HepG2 (cell line): ENCODE results near the gene ABHD11. TPM values are rescaled to one million over a fixed set of nuclear protein-coding genes. Genes with fewer than 3 reads are reported as not detected.

Experiments
- ATF1 ChIP-seq: IDR thresholded peaks from 2 replicates; pipeline ENCODE4 v1.6.1; 2016; ENCODE audit warnings: mild to moderate bottlenecking, control low read depth
- CREB1 ChIP-seq, 2 experiments: fragments of 450-650 bp in 1 of 2; IDR thresholded peaks; 2 replicates each; pipeline ENCODE4 v1.6.1; 2016 to 2017; ENCODE audit warnings: control low read depth in 1 of 2, mild to moderate bottlenecking in 1 of 2, missing compliant biosample characterization in 1 of 2, missing genetic modification characterization in 1 of 2
- FIP1L1 ChIP-seq: fragments of 200-400 bp; formaldehyde crosslinking; IDR thresholded peaks from 2 replicates; pipeline ENCODE4 v1.6.1; 2018; ENCODE audit warnings: low read depth, mild to moderate bottlenecking, low read length, moderate library complexity, borderline replicate concordance; ENCODE audit not compliant: insufficient read depth
- HNRNPH1 ChIP-seq: fragments of 200-400 bp; formaldehyde crosslinking; optimal IDR thresholded peaks from 2 replicates; pipeline ENCODE3; 2017; ENCODE audit warnings: mild to moderate bottlenecking, low read depth, low read length
- ISL2 ChIP-seq: sonication (generic); formaldehyde crosslinking; IDR thresholded peaks from 2 replicates; pipeline ENCODE4 v1.5.0; 2020; ENCODE audit warnings: missing genetic modification reagents
- KDM2A ChIP-seq: sonication (generic); formaldehyde crosslinking; IDR thresholded peaks from 2 replicates; pipeline ENCODE4 v1.4.0; 2020; ENCODE audit warnings: low read depth, missing genetic modification reagents, borderline replicate concordance
- MBD4 ChIP-seq: IDR thresholded peaks from 2 replicates; pipeline ENCODE4 v1.6.1; 2012; ENCODE audit warnings: low read length, inconsistent platforms, borderline replicate concordance
- NFAT5 ChIP-seq: sonication (generic); formaldehyde crosslinking; IDR thresholded peaks from 2 replicates; pipeline ENCODE4 v1.4.0; 2020; ENCODE audit warnings: missing genetic modification reagents
- NFE2 ChIP-seq: sonication (generic); formaldehyde crosslinking; IDR thresholded peaks from 2 replicates; pipeline ENCODE4 v1.4.0; 2020; ENCODE audit warnings: missing genetic modification reagents
- NFKB2 ChIP-seq: sonication (generic); formaldehyde crosslinking; IDR thresholded peaks from 2 replicates; pipeline ENCODE4 v1.4.0; 2020; ENCODE audit warnings: missing genetic modification reagents, borderline replicate concordance
- POLR2AphosphoS5 ChIP-seq: IDR thresholded peaks from 2 replicates; pipeline ENCODE4 v1.6.1; 2012; ENCODE audit warnings: low read depth, low read length
- PRMT3 ChIP-seq: sonication (generic); formaldehyde crosslinking; IDR thresholded peaks from 2 replicates; pipeline ENCODE4 v1.8.1; 2022; ENCODE audit warnings: low read depth, mild to moderate bottlenecking, moderate library complexity, missing genetic modification reagents, borderline replicate concordance
- RFX1 ChIP-seq: fragments of 450-650 bp; IDR thresholded peaks from 2 replicates; pipeline ENCODE4 v1.6.1; 2017
- SNRNP70 ChIP-seq: fragments of 200-400 bp; formaldehyde crosslinking; IDR thresholded peaks from 2 replicates; pipeline ENCODE4 v1.6.1; 2017; ENCODE audit warnings: mild to moderate bottlenecking, low read depth, low read length, moderate library complexity
- TCF7 ChIP-seq: sonication (generic); IDR thresholded peaks from 2 replicates; pipeline ENCODE4 v1.6.1; 2016; ENCODE audit warnings: antibody characterized with exemption, low read depth
- ZFP41 ChIP-seq: sonication (generic); formaldehyde crosslinking; IDR thresholded peaks from 2 replicates; pipeline ENCODE4 v1.4.0; 2020; ENCODE audit warnings: mild to moderate bottlenecking, missing genetic modification reagents, borderline replicate concordance
- ZNF224 ChIP-seq: sonication (generic); formaldehyde crosslinking; IDR thresholded peaks from 2 replicates; pipeline ENCODE4 v1.5.0; 2020; ENCODE audit warnings: mild to moderate bottlenecking, missing genetic modification reagents
- ZNF350 ChIP-seq: sonication (generic); formaldehyde crosslinking; IDR thresholded peaks from 2 replicates; pipeline ENCODE4 v1.4.0; 2020; ENCODE audit warnings: mild to moderate bottlenecking, low read depth, missing genetic modification reagents, borderline replicate concordance
- polyA plus RNA-seq, 8 experiments: library from polyadenylated mRNA; depleted of rRNA in 3 of 8; stranded (reverse) in 7 of 8; unstranded in 1 of 8; fragments of >200 nt; fragmentation: Illumina TruSeq in 4 of 8; extraction: Trizol in 4 of 8; gene quantifications; 2 replicates each; pipeline versions ENCODE4 v1.2.1 to v1.2.3, GENCODE V29; 2011 to 2016; ENCODE audit warnings: low read depth in 4 of 8, missing spikeins in 1 of 8, mixed read lengths in 1 of 8; ENCODE audit not compliant: insufficient read depth in 1 of 8
- total RNA-seq, 5 experiments: library from RNA; depleted of rRNA; stranded (reverse); fragments of >200 nt; fragmentation: Illumina TruSeq; extraction: Trizol; gene quantifications; 2 replicates each; pipeline ENCODE4 v1.2.3, GENCODE V29; 2016; ENCODE audit warnings: low read depth in 1 of 5
- TF ChIP-seq, protein P1 (sequence below): sonication (generic); formaldehyde crosslinking; IDR thresholded peaks from 2 replicates; pipeline ENCODE4 v1.4.0; 2020; ENCODE audit warnings: missing genetic modification reagents

ABHD11 gene
- total and polyA plus RNA-seq, 2 of the 13 experiments (the other 11 are each of a cell fraction or from before 2014, with no cell fraction given) = 7.0 to 8.1 TPM

- TF ChIP-seq NFAT5 (CRISPR knock-in tag) (no peak), FIP1L1 (no peak), ZNF350 (CRISPR knock-in tag) (no peak; the same call in 1 of the 2 replicates), PRMT3 (CRISPR knock-in tag) (no peak), POLR2AphosphoS5 (peak; percentile 73), HNRNPH1 (no peak), TCF7 (no peak), NFKB2 (CRISPR knock-in tag) (no peak; the same call in 1 of the 2 replicates), ISL2 (CRISPR knock-in tag) (peak; percentile 57; the same call in 1 of the 2 replicates), KDM2A (CRISPR knock-in tag) (peak; percentile 79), RFX1 (no peak), ZNF224 (CRISPR knock-in tag) (no peak), MBD4 (no peak), ATF1 (CRISPR knock-in tag) (no peak), CREB1 (IDR thresholded peaks at IDR 0.05) (peak; percentile 70), CREB1 (CRISPR knock-in tag; IDR thresholded peaks at IDR 0.05) (no peak), ZFP41 (no peak), NFE2 (CRISPR knock-in tag) (no peak), SNRNP70 (no peak)
- TF ChIP-seq, protein P1, sequence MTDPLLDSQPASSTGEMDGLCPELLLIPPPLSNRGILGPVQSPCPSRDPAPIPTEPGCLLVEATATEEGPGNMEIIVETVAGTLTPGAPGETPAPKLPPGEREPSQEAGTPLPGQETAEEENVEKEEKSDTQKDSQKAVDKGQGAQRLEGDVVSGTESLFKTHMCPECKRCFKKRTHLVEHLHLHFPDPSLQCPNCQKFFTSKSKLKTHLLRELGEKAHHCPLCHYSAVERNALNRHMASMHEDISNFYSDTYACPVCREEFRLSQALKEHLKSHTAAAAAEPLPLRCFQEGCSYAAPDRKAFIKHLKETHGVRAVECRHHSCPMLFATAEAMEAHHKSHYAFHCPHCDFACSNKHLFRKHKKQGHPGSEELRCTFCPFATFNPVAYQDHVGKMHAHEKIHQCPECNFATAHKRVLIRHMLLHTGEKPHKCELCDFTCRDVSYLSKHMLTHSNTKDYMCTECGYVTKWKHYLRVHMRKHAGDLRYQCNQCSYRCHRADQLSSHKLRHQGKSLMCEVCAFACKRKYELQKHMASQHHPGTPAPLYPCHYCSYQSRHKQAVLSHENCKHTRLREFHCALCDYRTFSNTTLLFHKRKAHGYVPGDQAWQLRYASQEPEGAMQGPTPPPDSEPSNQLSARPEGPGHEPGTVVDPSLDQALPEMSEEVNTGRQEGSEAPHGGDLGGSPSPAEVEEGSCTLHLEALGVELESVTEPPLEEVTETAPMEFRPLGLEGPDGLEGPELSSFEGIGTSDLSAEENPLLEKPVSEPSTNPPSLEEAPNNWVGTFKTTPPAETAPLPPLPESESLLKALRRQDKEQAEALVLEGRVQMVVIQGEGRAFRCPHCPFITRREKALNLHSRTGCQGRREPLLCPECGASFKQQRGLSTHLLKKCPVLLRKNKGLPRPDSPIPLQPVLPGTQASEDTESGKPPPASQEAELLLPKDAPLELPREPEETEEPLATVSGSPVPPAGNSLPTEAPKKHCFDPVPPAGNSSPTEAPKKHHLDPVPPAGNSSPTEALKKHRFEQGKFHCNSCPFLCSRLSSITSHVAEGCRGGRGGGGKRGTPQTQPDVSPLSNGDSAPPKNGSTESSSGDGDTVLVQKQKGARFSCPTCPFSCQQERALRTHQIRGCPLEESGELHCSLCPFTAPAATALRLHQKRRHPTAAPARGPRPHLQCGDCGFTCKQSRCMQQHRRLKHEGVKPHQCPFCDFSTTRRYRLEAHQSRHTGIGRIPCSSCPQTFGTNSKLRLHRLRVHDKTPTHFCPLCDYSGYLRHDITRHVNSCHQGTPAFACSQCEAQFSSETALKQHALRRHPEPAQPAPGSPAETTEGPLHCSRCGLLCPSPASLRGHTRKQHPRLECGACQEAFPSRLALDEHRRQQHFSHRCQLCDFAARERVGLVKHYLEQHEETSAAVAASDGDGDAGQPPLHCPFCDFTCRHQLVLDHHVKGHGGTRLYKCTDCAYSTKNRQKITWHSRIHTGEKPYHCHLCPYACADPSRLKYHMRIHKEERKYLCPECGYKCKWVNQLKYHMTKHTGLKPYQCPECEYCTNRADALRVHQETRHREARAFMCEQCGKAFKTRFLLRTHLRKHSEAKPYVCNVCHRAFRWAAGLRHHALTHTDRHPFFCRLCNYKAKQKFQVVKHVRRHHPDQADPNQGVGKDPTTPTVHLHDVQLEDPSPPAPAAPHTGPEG = peak; percentile 32; the same call in 1 of the 2 replicates
These were observed at the start of gene ABHD11 (continued) for GRCh38 chr7:73738612-73739386.
